ENCODE data around the gene AK8.

The AK8 gene

GRCh38 chr9:132887181-132888120 lies 9.4 kb upstream of the AK8 start:
- DNase-seq: no peak

- DNase-seq: no peak
Observed at GRCh38 chr9:132886334-132886725, 8.2 kb upstream of the AK8 start.

- DNase-seq: no peak
Observed at GRCh38 chr9:132885720-132886333, 7.7 kb upstream of the AK8 start.

GRCh38 chr9:132883349-132884294 lies 5.5 kb upstream of the AK8 start:
- no peak for DNase-seq

- DNase-seq: no peak
Observed at GRCh38 chr9:132882616-132883015, 4.5 kb upstream of the AK8 start.

- no peak for DNase-seq
Observed at GRCh38 chr9:132881826-132882225, 3.7 kb upstream of the AK8 start.

GRCh38 chr9:132880324-132880661 lies 2.2 kb upstream of the AK8 start:
- DNase-seq: no peak

- DNase-seq: no peak
Observed at GRCh38 chr9:132879457-132880323, 1.6 kb upstream of the AK8 start.

GRCh38 chr9:132878695-132879456 lies 792 bp upstream of the AK8 start, which contains the start of gene SPACA9:
TSS of gene SPACA9 (plus strand) at chr9:132878898. CDS start at chr9:132883948, 5,050 bp downstream.
- DNase-seq: no peak

GRCh38 chr9:132877458-132877823 lies 643 bp downstream of the AK8 start:
- DNase-seq: no peak

- no peak for DNase-seq
Observed at GRCh38 chr9:132876849-132877248, 1.2 kb downstream of the AK8 start.

- no peak for DNase-seq
Observed at GRCh38 chr9:132875159-132875558, 2.9 kb downstream of the AK8 start.

- no peak for DNase-seq
Observed at GRCh38 chr9:132873403-132873802, 4.7 kb downstream of the AK8 start.

- no peak for DNase-seq
Observed at GRCh38 chr9:132869266-132869665, 8.8 kb downstream of the AK8 start.

- DNase-seq: no peak
Observed at GRCh38 chr9:132866898-132867297, 11.2 kb downstream of the AK8 start.

GRCh38 chr9:132864691-132865090 lies 13.4 kb downstream of the AK8 start:
- DNase-seq: no peak

- no peak for DNase-seq
Observed at GRCh38 chr9:132864277-132864676, 13.8 kb downstream of the AK8 start.

- no peak for DNase-seq
Observed at GRCh38 chr9:132863096-132863495, 15.0 kb downstream of the AK8 start.

GRCh38 chr9:132862533-132862932 lies 15.6 kb downstream of the AK8 start:
- no peak for DNase-seq

GRCh38 chr9:132861666-132862065 lies 16.4 kb downstream of the AK8 start:
- DNase-seq: no peak

GRCh38 chr9:132858751-132859150 lies 19.3 kb downstream of the AK8 start:
- DNase-seq: no peak

All from NCI-H2171 (cell line).